Mesodermal cell (in vitro differentiated cells): Measurements from ENCODE around the gene BTBD6.

Experiments used
- H3K27ac ChIP-seq: 2 replicates; pipeline ENCODE4 v1.7.0; 2013; ENCODE audit warnings: mild to moderate bottlenecking, low read depth, low read length, moderate library complexity; ENCODE audit not compliant: severe bottlenecking
- H3K36me3 ChIP-seq: 2 replicates; pipeline ENCODE4 v1.7.1; 2013; ENCODE audit warnings: mild to moderate bottlenecking, low read length, moderate library complexity; ENCODE audit not compliant: control insufficient read depth, insufficient read depth
- H3K4me1 ChIP-seq: one replicate; pipeline ENCODE4 v1.7.1; 2013; ENCODE audit warnings: mild to moderate bottlenecking, low read length; ENCODE audit not compliant: insufficient read depth, control insufficient read depth, poor library complexity, severe bottlenecking
- H3K4me3 ChIP-seq: 2 replicates; pipeline ENCODE4 v1.7.0; 2013; ENCODE audit warnings: low read length, control low read depth, mild to moderate bottlenecking; ENCODE audit not compliant: insufficient read depth, poor library complexity, severe bottlenecking; ENCODE audit errors: extremely low read depth
- H3K9me3 ChIP-seq: 2 replicates; pipeline ENCODE4 v1.7.1; 2013; ENCODE audit warnings: mild to moderate bottlenecking, low read length, moderate library complexity; ENCODE audit not compliant: control insufficient read depth
- WGBS, 2 experiments: methylation state at CpG; one replicate each; pipeline ENCODE4 v1.1.5; 2013; ENCODE audit warnings: missing lambda C conversion rate in 2 of 2; ENCODE audit not compliant: insufficient coverage in 2 of 2; 5-methylcytosine and 5-hydroxymethylcytosine counted together

The BTBD6 gene

GRCh38 chr14:105253329-105253682 is 5.0 kb downstream of the BTBD6 start:
- no peaks in the 10 kb centered on the region for H3K4me1 ChIP-seq
- no peaks in the 10 kb centered on the region for H3K9me3 ChIP-seq
- peaks cover 34% of the 10 kb centered on the region for H3K36me3 ChIP-seq
- no peak overlapping the region for H3K4me3 ChIP-seq
- WGBS, 2 experiments, result 95 to 98% methylated on average over 5 to 9 of the region's 9 CpGs
- H3K27ac ChIP-seq, result no peak overlapping the region

GRCh38 chr14:105255021-105255507 is 6.7 kb downstream of the BTBD6 start:
- no peak overlapping the region for H3K4me3 ChIP-seq
- no peaks in the 10 kb centered on the region for H3K4me1 ChIP-seq
- H3K9me3 ChIP-seq, result no peaks in the 10 kb centered on the region
- H3K27ac ChIP-seq, result no peak overlapping the region
- peaks cover 30% of the 10 kb centered on the region for H3K36me3 ChIP-seq
- WGBS, 2 experiments, result 88 to 93% methylated on average over 6 of the region's 6 CpGs

- Histone ChIP-seq H3K4me1 (no peaks in the 10 kb centered on the region), H3K4me3 (no peak overlapping the region)
- WGBS, 2 experiments, result 98% methylated on average over 15 to 18 of the region's 19 CpGs
Observed at GRCh38 chr14:105256292-105256960, 8.1 kb downstream of the BTBD6 start.

GRCh38 chr14:105257464-105257863 is 9.1 kb downstream of the BTBD6 start:
- no peak overlapping the region for H3K27ac ChIP-seq
- H3K36me3 ChIP-seq, result peaks cover 12% of the 10 kb centered on the region
- no peaks in the 10 kb centered on the region for H3K9me3 ChIP-seq
- H3K4me3 ChIP-seq, result no peak overlapping the region
- 94% methylated on average over 15 of the region's 15 CpGs for WGBS, 2 experiments
- H3K4me1 ChIP-seq, result no peaks in the 10 kb centered on the region

More at GRCh38 chr14:105256292-105256960, 8.1 kb downstream of the BTBD6 start:
- H3K36me3 ChIP-seq, result peaks cover 21% of the 10 kb centered on the region
- H3K27ac ChIP-seq, result no peak overlapping the region
- H3K9me3 ChIP-seq, result no peaks in the 10 kb centered on the region

GRCh38 chr14:105258846-105259245 is 10.5 kb downstream of the BTBD6 start:
- H3K4me1 ChIP-seq, result no peaks in the 10 kb centered on the region
- no peaks in the 10 kb centered on the region for H3K9me3 ChIP-seq
- H3K4me3 ChIP-seq, result no peak overlapping the region
- no peak overlapping the region for H3K27ac ChIP-seq
- peaks cover 4% of the 10 kb centered on the region for H3K36me3 ChIP-seq
- WGBS, 2 experiments, result 95 to 100% methylated on average over 7 of the region's 7 CpGs

- H3K27ac ChIP-seq, result no peak overlapping the region
- 91 to 96% methylated on average over 11 to 12 of the region's 12 CpGs for WGBS, 2 experiments
- no peaks in the 10 kb centered on the region for H3K4me1 ChIP-seq
- peaks cover 11% of the 10 kb centered on the region for H3K36me3 ChIP-seq
- H3K9me3 ChIP-seq, result no peaks in the 10 kb centered on the region
- no peak overlapping the region for H3K4me3 ChIP-seq
Observed at GRCh38 chr14:105260959-105261358, 12.6 kb downstream of the BTBD6 start.

GRCh38 chr14:105261781-105262180 is 13.4 kb downstream of the BTBD6 start:
- no peaks in the 10 kb centered on the region for H3K4me1 ChIP-seq
- H3K4me3 ChIP-seq, result no peak overlapping the region
- no peak overlapping the region for H3K27ac ChIP-seq
- WGBS, 2 experiments, result 94 to 99% methylated on average over 12 to 17 of the region's 20 CpGs
- no peaks in the 10 kb centered on the region for H3K9me3 ChIP-seq
- peaks cover 11% of the 10 kb centered on the region for H3K36me3 ChIP-seq

- Histone ChIP-seq H3K36me3 (peaks cover 11% of the 10 kb centered on the region), H3K4me1 (no peaks in the 10 kb centered on the region), H3K27ac (no peak overlapping the region), H3K9me3 (no peaks in the 10 kb centered on the region), H3K4me3 (no peak overlapping the region)
- 93 to 94% methylated on average over 19 to 21 of the region's 21 CpGs for WGBS, 2 experiments
Observed at GRCh38 chr14:105267820-105268548, 19.7 kb downstream of the BTBD6 start.

GRCh38 chr14:105268736-105269354 is 20.5 kb downstream of the BTBD6 start:
- 92 to 96% methylated on average over 16 of the region's 18 CpGs for WGBS, 2 experiments
- Histone ChIP-seq H3K4me1 (no peaks in the 10 kb centered on the region), H3K9me3 (no peaks in the 10 kb centered on the region), H3K36me3 (peaks cover 10% of the 10 kb centered on the region), H3K27ac (no peak overlapping the region), H3K4me3 (no peak overlapping the region)

- 89 to 92% methylated on average over 11 of the region's 11 CpGs for WGBS, 2 experiments
- H3K4me3 ChIP-seq, result no peak overlapping the region
- H3K36me3 ChIP-seq, result peaks cover 6% of the 10 kb centered on the region
- H3K27ac ChIP-seq, result no peak overlapping the region
- H3K9me3 ChIP-seq, result no peaks in the 10 kb centered on the region
- H3K4me1 ChIP-seq, result no peaks in the 10 kb centered on the region
Observed at GRCh38 chr14:105269405-105269804, 21.1 kb downstream of the BTBD6 start.
